Liver (tissue), 9 donors: ENCODE data around the gene CLASP2. TPM values are rescaled to one million over a fixed set of nuclear protein-coding genes. Genes with fewer than 3 reads are reported as not detected.

ENCODE experiments used
- DNase-seq: peaks from one replicate; pipeline ENCODE4 v3.0.0-alpha.2; 2017; ENCODE audit warnings: low spot score
- H3K27ac ChIP-seq, 2 donors: one replicate each; pipeline ENCODE4 v1.7.0; 2013; ENCODE audit warnings: inconsistent platforms in 2 of 2, low read length in 2 of 2, control low read depth in 1 of 2, low read depth in 1 of 2, mild to moderate bottlenecking in 1 of 2
- H3K27me3 ChIP-seq, 4 donors: one replicate each; pipeline versions ENCODE4 v1.6.1 to v1.7.0; 2013; ENCODE audit warnings: low read length in 3 of 4, inconsistent platforms in 1 of 4, mild to moderate bottlenecking in 1 of 4, moderate library complexity in 1 of 4; ENCODE audit not compliant: control insufficient read depth in 4 of 4, insufficient read depth in 4 of 4
- H3K36me3 ChIP-seq, 4 donors: one replicate each; pipeline versions ENCODE4 v1.6.1 to v1.7.0; 2013; ENCODE audit warnings: low read length in 3 of 4, mild to moderate bottlenecking in 3 of 4, low read depth in 1 of 4, moderate library complexity in 1 of 4; ENCODE audit not compliant: control insufficient read depth in 4 of 4, insufficient read depth in 3 of 4
- H3K4me1 ChIP-seq, 4 donors: one replicate each; pipeline versions ENCODE4 v1.6.1 to v1.7.0; 2013; ENCODE audit warnings: low read length in 3 of 4, mild to moderate bottlenecking in 3 of 4, moderate library complexity in 1 of 4; ENCODE audit not compliant: control insufficient read depth in 4 of 4, insufficient read depth in 4 of 4
- H3K4me3 ChIP-seq, 3 donors: one replicate each; pipeline versions ENCODE4 v1.6.1 to v1.7.0; 2013; ENCODE audit warnings: low read length in 3 of 3, control low read depth in 1 of 3, low read depth in 1 of 3, mild to moderate bottlenecking in 1 of 3
- H3K9ac ChIP-seq, 2 donors: one replicate each; pipeline ENCODE4 v1.7.0; 2013; ENCODE audit warnings: low read length in 2 of 2, mild to moderate bottlenecking in 2 of 2, moderate library complexity in 2 of 2, control low read depth in 1 of 2, low read depth in 1 of 2
- H3K9me3 ChIP-seq, 4 donors: one replicate each; pipeline versions ENCODE4 v1.6.1 to v1.7.0; 2013; ENCODE audit warnings: low read length in 3 of 4; ENCODE audit not compliant: control insufficient read depth in 4 of 4
- EGR1 ChIP-seq, 2 donors: IDR thresholded peaks; 2 replicates each; pipeline ENCODE4 v1.6.1; 2016 to 2018; ENCODE audit warnings: antibody characterized with exemption in 2 of 2, low read depth in 2 of 2
- FOXA1 ChIP-seq: IDR thresholded peaks from 2 replicates; pipeline ENCODE4 v1.6.1; 2016; ENCODE audit warnings: antibody characterized with exemption
- FOXA2 ChIP-seq: IDR thresholded peaks from 2 replicates; pipeline ENCODE4 v1.6.1; 2016; ENCODE audit warnings: antibody characterized with exemption
- GABPA ChIP-seq, 2 donors: IDR thresholded peaks in 1 of 2; conservative IDR thresholded peaks in 1 of 2; 2 replicates each; pipeline ENCODE4 v1.6.1; 2016; ENCODE audit warnings: antibody characterized with exemption in 2 of 2, mild to moderate bottlenecking in 1 of 2, moderate library complexity in 1 of 2
- HNF4A ChIP-seq, 2 donors: conservative IDR thresholded peaks; 2 replicates each; pipeline ENCODE4 v1.6.1; 2016; ENCODE audit warnings: antibody characterized with exemption in 2 of 2, mild to moderate bottlenecking in 2 of 2
- HNF4G ChIP-seq: IDR thresholded peaks from 2 replicates; pipeline ENCODE4 v1.6.1; 2016; ENCODE audit warnings: antibody characterized with exemption
- JUND ChIP-seq, 2 donors: IDR thresholded peaks; 2 replicates each; pipeline ENCODE4 v1.6.1; 2016; ENCODE audit warnings: antibody characterized with exemption in 2 of 2
- NR2F2 ChIP-seq: IDR thresholded peaks from 2 replicates; pipeline ENCODE4 v1.6.1; 2016; ENCODE audit warnings: antibody characterized with exemption
- RAD21 ChIP-seq, 2 donors: IDR thresholded peaks; 2 replicates each; pipeline ENCODE4 v1.6.1; 2016; ENCODE audit warnings: antibody characterized with exemption in 2 of 2, mild to moderate bottlenecking in 2 of 2
- RXRA ChIP-seq, 2 donors: IDR thresholded peaks; 2 replicates each; pipeline ENCODE4 v1.6.1; 2017 to 2018; ENCODE audit warnings: antibody characterized with exemption in 2 of 2, mild to moderate bottlenecking in 1 of 2
- SP1 ChIP-seq: IDR thresholded peaks from 2 replicates; pipeline ENCODE4 v1.6.1; 2018; ENCODE audit warnings: antibody characterized with exemption, mild to moderate bottlenecking
- TAF1 ChIP-seq: conservative IDR thresholded peaks from 2 replicates; pipeline ENCODE4 v1.6.1; 2016; ENCODE audit warnings: antibody characterized with exemption, mild to moderate bottlenecking
- YY1 ChIP-seq: IDR thresholded peaks from 2 replicates; pipeline ENCODE4 v1.6.1; 2016; ENCODE audit warnings: antibody characterized with exemption, mild to moderate bottlenecking
- WGBS: extraction: QIAGEN DNeasy Blood & Tissue Kit; methylation state at CpG from one replicate; pipeline ENCODE4 v1.1.7; 2013; 5-methylcytosine and 5-hydroxymethylcytosine counted together
- polyA plus RNA-seq, 2 donors: library from polyadenylated mRNA; stranded (reverse) in 1 of 2; unstranded in 1 of 2; fragments of 200-250 nt in 1 of 2; fragments of >200 nt in 1 of 2; fragmentation: Nextera tagmentation in 1 of 2; extraction: Ambion mirVana in 1 of 2; gene quantifications; one replicate each; pipeline versions ENCODE4 v1.2.1 to v1.2.3, GENCODE V29; 2013 to 2015
- total RNA-seq, 2 donors: library from RNA; depleted of rRNA; stranded (reverse); fragments of >200 nt; gene quantifications; one replicate each; pipeline ENCODE4 v1.2.3, GENCODE V29; 2014
- TF ChIP-seq, protein P1 (sequence below): IDR thresholded peaks from 2 replicates; pipeline ENCODE4 v1.6.1; 2016; ENCODE audit warnings: antibody characterized with exemption
- TF ChIP-seq, protein P2 (sequence below): IDR thresholded peaks from 2 replicates; pipeline ENCODE4 v1.6.1; 2016; ENCODE audit warnings: antibody characterized with exemption, mild to moderate bottlenecking
- TF ChIP-seq, protein P3 (sequence below): IDR thresholded peaks from 2 replicates; pipeline ENCODE4 v1.6.1; 2016; ENCODE audit warnings: antibody characterized with exemption
- TF ChIP-seq, protein P4 (sequence below): fragments of 150-350 bp; IDR thresholded peaks from 2 replicates; pipeline ENCODE4 v1.5.1; 2017; ENCODE audit warnings: improper control_type of control experiment, low read depth, low read length; ENCODE audit not compliant: missing input control
- donor health status: healthy.
- donor health status: healthy.
- donor health status: healthy.
- donor health status: healthy.
- donor health status: healthy.

CLASP2 gene
- total and polyA plus RNA-seq, 4 donors: 3.7 to 27.6 (median 17.3) TPM

DNA sequence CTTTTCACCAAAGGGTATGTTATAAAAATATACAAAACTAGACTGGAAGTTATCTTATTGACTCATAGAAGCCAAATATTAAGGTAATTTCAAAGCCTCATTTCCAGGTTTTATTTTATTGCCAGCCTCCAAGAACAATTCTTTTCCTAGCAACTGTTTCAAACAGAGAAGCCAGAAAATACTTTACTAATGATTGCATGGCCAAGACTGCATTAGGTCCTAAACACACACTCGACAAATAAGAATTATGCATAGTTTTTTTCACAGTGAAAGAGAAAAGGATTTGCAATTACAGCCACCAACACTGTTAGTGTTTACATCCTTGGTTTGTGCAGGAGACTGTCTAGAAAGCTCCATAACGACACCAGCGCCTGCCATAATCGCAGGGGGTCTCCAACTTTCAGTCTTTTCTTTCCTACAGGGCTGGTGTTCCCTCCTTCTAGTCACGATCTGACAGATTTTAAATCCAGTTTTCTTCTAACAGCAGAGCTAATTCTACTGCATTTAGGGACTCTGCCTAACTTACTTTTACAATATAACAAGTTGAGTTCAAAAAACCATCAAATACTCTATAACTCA, 58.1 kb downstream of the CLASP2 start:
- no peak for TF ChIP-seq TAF1
- Histone ChIP-seq H3K27me3 (no peaks in the 10 kb centered on the region), H3K9ac (peak overlapping the region in 1 of 2 donors; percentile 66), H3K4me1 (peaks cover 3 to 7% (median 5%) of the 10 kb centered on the region in 4 donors), H3K4me3 (peak overlapping the region in 1 of 3 donors; percentile 37), H3K9me3 (no peaks in the 10 kb centered on the region), H3K36me3 (no peaks in the 10 kb centered on the region), H3K27ac (peak overlapping the region; percentile 4 to 69)
- DNase-seq: no peak
- WGBS: 84% methylated on average over 5 of the region's 5 CpGs

DNA sequence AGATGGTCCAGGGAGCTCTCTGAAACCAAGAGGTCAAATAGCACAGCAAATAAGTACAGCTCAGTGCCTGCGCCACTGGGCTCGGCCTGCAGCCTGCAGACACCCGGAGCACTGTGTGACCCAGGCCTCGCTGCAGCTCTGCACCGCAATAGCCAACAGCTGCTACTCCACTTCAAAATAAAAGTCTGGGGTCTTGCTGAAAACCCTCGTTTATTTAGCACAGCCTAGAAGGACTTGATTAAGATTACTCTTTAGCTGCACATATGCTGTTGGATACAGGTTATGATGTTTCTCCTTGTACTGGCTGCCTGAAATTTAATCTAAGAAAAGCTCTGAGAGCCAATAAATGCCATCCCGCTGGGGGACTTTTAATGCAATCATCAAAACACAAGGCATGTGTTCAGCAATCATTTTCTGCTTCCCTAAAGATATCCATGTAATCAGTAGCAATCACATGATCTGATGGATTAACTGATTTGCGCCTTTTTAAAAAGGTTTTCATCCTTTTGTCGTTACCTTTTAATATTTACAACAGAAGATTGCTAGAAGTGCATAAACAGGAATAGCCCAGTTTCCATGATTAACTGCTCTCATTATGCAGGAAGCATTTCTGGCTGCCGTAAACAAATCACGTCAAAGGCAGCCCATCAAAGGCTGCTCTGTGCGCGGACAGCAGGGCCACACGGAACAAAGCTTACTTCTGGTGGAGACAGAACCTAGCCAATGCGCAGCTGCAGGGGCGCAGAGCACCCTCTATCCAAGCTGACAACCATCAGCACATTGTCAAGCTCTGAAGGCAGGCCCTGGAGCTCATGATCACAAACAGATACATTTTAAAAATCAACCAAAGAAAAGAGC, 58.8 kb downstream of the CLASP2 start:
- Histone ChIP-seq H3K36me3 (no peaks in the 10 kb centered on the region), H3K9ac (peak overlapping the region in 1 of 2 donors; percentile 66), H3K27ac (peak overlapping the region; percentile 43 to 69), H3K4me1 (peaks cover 3 to 8% (median 5%) of the 10 kb centered on the region in 4 donors), H3K27me3 (no peaks in the 10 kb centered on the region), H3K4me3 (peak overlapping the region; percentile 1 to 53 (median 37)), H3K9me3 (no peaks in the 10 kb centered on the region)
- peak; percentile 42 for DNase-seq
- WGBS: 32% methylated on average over 16 of the region's 16 CpGs
- TF ChIP-seq FOXA1: no peak
- peak; percentile 36 for TF ChIP-seq SP1
- no peak for TF ChIP-seq HNF4G
- TF ChIP-seq RAD21 (IDR thresholded peaks at IDR 0.05): peak in 1 of 2 donors; percentile 34
- peak; percentile 54 for TF ChIP-seq YY1
- TF ChIP-seq NR2F2: peak; percentile 56
- TF ChIP-seq, protein P1, sequence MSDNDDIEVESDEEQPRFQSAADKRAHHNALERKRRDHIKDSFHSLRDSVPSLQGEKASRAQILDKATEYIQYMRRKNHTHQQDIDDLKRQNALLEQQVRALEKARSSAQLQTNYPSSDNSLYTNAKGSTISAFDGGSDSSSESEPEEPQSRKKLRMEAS: peak; percentile 48
- peak; percentile 50 for TF ChIP-seq TAF1
- peak in 1 of 2 donors; percentile 36 for TF ChIP-seq RXRA (IDR thresholded peaks at IDR 0.05)

DNA sequence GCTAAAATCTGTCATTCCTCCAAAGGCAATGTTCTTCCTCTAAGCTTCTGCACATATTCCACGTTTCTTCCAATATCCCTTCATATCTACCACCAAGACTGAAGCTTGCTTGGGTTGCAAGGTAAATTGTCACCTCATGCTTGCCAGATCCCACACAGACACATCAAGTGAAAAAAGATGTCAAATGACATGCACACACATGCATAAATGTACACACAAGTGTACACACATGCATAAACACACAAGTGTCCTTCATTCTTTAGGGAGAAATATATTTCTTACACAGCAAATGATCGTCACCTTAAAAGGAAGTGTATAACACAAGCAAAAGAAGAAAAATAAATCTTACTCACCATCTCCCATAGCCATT, 59.4 kb downstream of the CLASP2 start:
- no peak overlapping the region for H3K27ac ChIP-seq
- H3K36me3 ChIP-seq: no peaks in the 10 kb centered on the region
- no peak for DNase-seq
- no peak for TF ChIP-seq RAD21 (IDR thresholded peaks at IDR 0.05)
- TF ChIP-seq EGR1 (IDR thresholded peaks at IDR 0.05; ENCODE audit: low read depth in 2 of 2): no peak
- TF ChIP-seq FOXA1: no peak
- TF ChIP-seq, protein P2, sequence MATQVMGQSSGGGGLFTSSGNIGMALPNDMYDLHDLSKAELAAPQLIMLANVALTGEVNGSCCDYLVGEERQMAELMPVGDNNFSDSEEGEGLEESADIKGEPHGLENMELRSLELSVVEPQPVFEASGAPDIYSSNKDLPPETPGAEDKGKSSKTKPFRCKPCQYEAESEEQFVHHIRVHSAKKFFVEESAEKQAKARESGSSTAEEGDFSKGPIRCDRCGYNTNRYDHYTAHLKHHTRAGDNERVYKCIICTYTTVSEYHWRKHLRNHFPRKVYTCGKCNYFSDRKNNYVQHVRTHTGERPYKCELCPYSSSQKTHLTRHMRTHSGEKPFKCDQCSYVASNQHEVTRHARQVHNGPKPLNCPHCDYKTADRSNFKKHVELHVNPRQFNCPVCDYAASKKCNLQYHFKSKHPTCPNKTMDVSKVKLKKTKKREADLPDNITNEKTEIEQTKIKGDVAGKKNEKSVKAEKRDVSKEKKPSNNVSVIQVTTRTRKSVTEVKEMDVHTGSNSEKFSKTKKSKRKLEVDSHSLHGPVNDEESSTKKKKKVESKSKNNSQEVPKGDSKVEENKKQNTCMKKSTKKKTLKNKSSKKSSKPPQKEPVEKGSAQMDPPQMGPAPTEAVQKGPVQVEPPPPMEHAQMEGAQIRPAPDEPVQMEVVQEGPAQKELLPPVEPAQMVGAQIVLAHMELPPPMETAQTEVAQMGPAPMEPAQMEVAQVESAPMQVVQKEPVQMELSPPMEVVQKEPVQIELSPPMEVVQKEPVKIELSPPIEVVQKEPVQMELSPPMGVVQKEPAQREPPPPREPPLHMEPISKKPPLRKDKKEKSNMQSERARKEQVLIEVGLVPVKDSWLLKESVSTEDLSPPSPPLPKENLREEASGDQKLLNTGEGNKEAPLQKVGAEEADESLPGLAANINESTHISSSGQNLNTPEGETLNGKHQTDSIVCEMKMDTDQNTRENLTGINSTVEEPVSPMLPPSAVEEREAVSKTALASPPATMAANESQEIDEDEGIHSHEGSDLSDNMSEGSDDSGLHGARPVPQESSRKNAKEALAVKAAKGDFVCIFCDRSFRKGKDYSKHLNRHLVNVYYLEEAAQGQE: no peak
- no peak for TF ChIP-seq NR2F2
- TF ChIP-seq RXRA (IDR thresholded peaks at IDR 0.05): no peak
- TF ChIP-seq GABPA (IDR thresholded peaks at IDR 0.05 in 1 of 2, conservative IDR thresholded peaks at IDR 0.05 in 1 of 2): no peak
- TF ChIP-seq SP1: no peak
- TF ChIP-seq TAF1: no peak
- TF ChIP-seq HNF4A (conservative IDR thresholded peaks at IDR 0.05): no peak
- TF ChIP-seq JUND (IDR thresholded peaks at IDR 0.05): no peak
- TF ChIP-seq, protein P3, sequence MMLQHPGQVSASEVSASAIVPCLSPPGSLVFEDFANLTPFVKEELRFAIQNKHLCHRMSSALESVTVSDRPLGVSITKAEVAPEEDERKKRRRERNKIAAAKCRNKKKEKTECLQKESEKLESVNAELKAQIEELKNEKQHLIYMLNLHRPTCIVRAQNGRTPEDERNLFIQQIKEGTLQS: no peak
- TF ChIP-seq FOXA2: no peak
- TF ChIP-seq HNF4G: no peak
- TF ChIP-seq, protein P4, sequence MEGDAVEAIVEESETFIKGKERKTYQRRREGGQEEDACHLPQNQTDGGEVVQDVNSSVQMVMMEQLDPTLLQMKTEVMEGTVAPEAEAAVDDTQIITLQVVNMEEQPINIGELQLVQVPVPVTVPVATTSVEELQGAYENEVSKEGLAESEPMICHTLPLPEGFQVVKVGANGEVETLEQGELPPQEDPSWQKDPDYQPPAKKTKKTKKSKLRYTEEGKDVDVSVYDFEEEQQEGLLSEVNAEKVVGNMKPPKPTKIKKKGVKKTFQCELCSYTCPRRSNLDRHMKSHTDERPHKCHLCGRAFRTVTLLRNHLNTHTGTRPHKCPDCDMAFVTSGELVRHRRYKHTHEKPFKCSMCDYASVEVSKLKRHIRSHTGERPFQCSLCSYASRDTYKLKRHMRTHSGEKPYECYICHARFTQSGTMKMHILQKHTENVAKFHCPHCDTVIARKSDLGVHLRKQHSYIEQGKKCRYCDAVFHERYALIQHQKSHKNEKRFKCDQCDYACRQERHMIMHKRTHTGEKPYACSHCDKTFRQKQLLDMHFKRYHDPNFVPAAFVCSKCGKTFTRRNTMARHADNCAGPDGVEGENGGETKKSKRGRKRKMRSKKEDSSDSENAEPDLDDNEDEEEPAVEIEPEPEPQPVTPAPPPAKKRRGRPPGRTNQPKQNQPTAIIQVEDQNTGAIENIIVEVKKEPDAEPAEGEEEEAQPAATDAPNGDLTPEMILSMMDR: no peak
- TF ChIP-seq YY1: no peak
- WGBS: 50% methylated on average over 2 of the region's 2 CpGs
- peaks cover 3 to 12% (median 9%) of the 10 kb centered on the region in 4 donors for H3K4me1 ChIP-seq
- no peaks in the 10 kb centered on the region for H3K9me3 ChIP-seq
- H3K27me3 ChIP-seq: no peaks in the 10 kb centered on the region
- H3K9ac ChIP-seq: peak overlapping the region in 1 of 2 donors; percentile 26
- peak overlapping the region in 2 of 3 donors; percentile 37 to 53 for H3K4me3 ChIP-seq
